Upper lobe of left lung (tissue), 6 donors: Measurements from ENCODE around the gene LPAR3. TPM values are rescaled to one million over a fixed set of nuclear protein-coding genes. Genes with fewer than 3 reads are reported as not detected.

Experiments used
- ATAC-seq, 2 donors: fragments of 200-7000 bp; cut with Tn5 transposase; one replicate each; pipeline ENCODE4 v1.9.1; 2022; ENCODE audit warnings: mild to moderate bottlenecking in 2 of 2, moderate library complexity in 2 of 2; ENCODE audit not compliant: low FRiP score in 2 of 2
- DNase-seq, 2 donors: peaks; one replicate each; pipeline ENCODE4 v3.0.0-alpha.2; 2019 to 2020
- H3K27ac ChIP-seq, 4 donors: fragments of 200-600 bp; sonication (generic); one replicate each; pipeline ENCODE4 v1.5.1; 2016 to 2019
- H3K27me3 ChIP-seq, 4 donors: fragments of 200-600 bp; sonication (generic); one replicate each; pipeline ENCODE4 v1.5.1; 2017 to 2019
- H3K36me3 ChIP-seq, 4 donors: fragments of 200-600 bp; sonication (generic); one replicate each; pipeline ENCODE4 v1.5.1; 2016 to 2019
- H3K4me1 ChIP-seq, 4 donors: fragments of 200-600 bp; sonication (generic); one replicate each; pipeline ENCODE4 v1.5.1; 2018 to 2019
- H3K4me3 ChIP-seq, 4 donors: fragments of 200-600 bp; sonication (generic); one replicate each; pipeline ENCODE4 v1.5.1; 2017 to 2019; ENCODE audit warnings: mild to moderate bottlenecking in 2 of 4, moderate library complexity in 1 of 4
- H3K9me3 ChIP-seq, 4 donors: fragments of 200-600 bp; sonication (generic); one replicate each; pipeline ENCODE4 v1.5.1; 2018 to 2019
- EP300 ChIP-seq, 4 donors: sonication (generic); formaldehyde crosslinking; IDR thresholded peaks; one replicate each; pipeline ENCODE4 v1.5.1; 2017; ENCODE audit warnings: antibody characterized with exemption in 4 of 4, control low read depth in 2 of 4
- POLR2A ChIP-seq, 4 donors: fragments of 450-650 bp; IDR thresholded peaks; one replicate each; pipeline ENCODE4 v1.5.1; 2016 to 2017; ENCODE audit warnings: antibody characterized with exemption in 4 of 4, mild to moderate bottlenecking in 2 of 4
- POLR2AphosphoS5 ChIP-seq, 2 donors: sonication (generic); formaldehyde crosslinking; IDR thresholded peaks; one replicate each; pipeline ENCODE4 v1.5.1; 2017; ENCODE audit warnings: antibody characterized with exemption in 2 of 2
- WGBS, 2 donors: methylation state at CpG; one replicate each; pipeline ENCODE4 v1.1.5; 2017 to 2018; 5-methylcytosine and 5-hydroxymethylcytosine counted together
- total RNA-seq, 6 donors: library from RNA; depleted of rRNA in 4 of 6; stranded (reverse); fragments of >200 nt in 4 of 6; gene quantifications; one replicate each; pipeline versions ENCODE4 v1.1.0 to v1.2.1, GENCODE V29; 2016 to 2021
- TF ChIP-seq, protein P1 (sequence below), 6 experiments: fragments of 450-650 bp in 4 of 6; fragments of 200-600 bp in 2 of 6; sonication (generic) in 2 of 6; IDR thresholded peaks; one replicate each; pipeline ENCODE4 v1.5.1; 2016 to 2019; ENCODE audit warnings: antibody characterized with exemption in 6 of 6
- donor health status: DM: no; HTN: no; CAD: no; lungs with moderate emphysema.
- donor health status: DM: no; HTN: yes; CAD: no; lungs with severe emphysema.

LPAR3 gene
- total RNA-seq, 6 donors from 2014 or later: 1.5 to 9.8 (median 4.3) TPM; not detected in 1

GRCh38 chr1:84939151-84939550 is 46.1 kb upstream of the LPAR3 start:
- DNase-seq (no peak), ATAC-seq (no peak)
- TF ChIP-seq POLR2A (IDR thresholded peaks at IDR 0.05) (no peak), EP300 (IDR thresholded peaks at IDR 0.05) (no peak), POLR2AphosphoS5 (IDR thresholded peaks at IDR 0.05) (no peak)
- TF ChIP-seq, protein P1, sequence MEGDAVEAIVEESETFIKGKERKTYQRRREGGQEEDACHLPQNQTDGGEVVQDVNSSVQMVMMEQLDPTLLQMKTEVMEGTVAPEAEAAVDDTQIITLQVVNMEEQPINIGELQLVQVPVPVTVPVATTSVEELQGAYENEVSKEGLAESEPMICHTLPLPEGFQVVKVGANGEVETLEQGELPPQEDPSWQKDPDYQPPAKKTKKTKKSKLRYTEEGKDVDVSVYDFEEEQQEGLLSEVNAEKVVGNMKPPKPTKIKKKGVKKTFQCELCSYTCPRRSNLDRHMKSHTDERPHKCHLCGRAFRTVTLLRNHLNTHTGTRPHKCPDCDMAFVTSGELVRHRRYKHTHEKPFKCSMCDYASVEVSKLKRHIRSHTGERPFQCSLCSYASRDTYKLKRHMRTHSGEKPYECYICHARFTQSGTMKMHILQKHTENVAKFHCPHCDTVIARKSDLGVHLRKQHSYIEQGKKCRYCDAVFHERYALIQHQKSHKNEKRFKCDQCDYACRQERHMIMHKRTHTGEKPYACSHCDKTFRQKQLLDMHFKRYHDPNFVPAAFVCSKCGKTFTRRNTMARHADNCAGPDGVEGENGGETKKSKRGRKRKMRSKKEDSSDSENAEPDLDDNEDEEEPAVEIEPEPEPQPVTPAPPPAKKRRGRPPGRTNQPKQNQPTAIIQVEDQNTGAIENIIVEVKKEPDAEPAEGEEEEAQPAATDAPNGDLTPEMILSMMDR (IDR thresholded peaks at IDR 0.05): no peak
- no peak overlapping the region for H3K4me3 ChIP-seq
- 72 to 90% methylated on average over 8 of the region's 8 CpGs for WGBS, 2 donors
- no peak overlapping the region for H3K27ac ChIP-seq
- H3K9me3 ChIP-seq: no peaks in the 10 kb centered on the region
- no peaks in the 10 kb centered on the region for H3K27me3 ChIP-seq
- no peaks in the 10 kb centered on the region for H3K4me1 ChIP-seq
- H3K36me3 ChIP-seq: no peaks in the 10 kb centered on the region

GRCh38 chr1:84936116-84936810 is 43.3 kb upstream of the LPAR3 start:
- H3K4me3 ChIP-seq: no peak overlapping the region
- no peaks in the 10 kb centered on the region for H3K9me3 ChIP-seq
- TF ChIP-seq POLR2AphosphoS5 (IDR thresholded peaks at IDR 0.05): no peak
- TF ChIP-seq, protein P1 (IDR thresholded peaks at IDR 0.05): peak; percentile 74 to 91 (median 86)
- DNase-seq (no peak), ATAC-seq (peak; percentile 86 to 90)
- no peaks in the 10 kb centered on the region for H3K27me3 ChIP-seq
- no peaks in the 10 kb centered on the region for H3K36me3 ChIP-seq
- 2 to 4% methylated on average over 5 of the region's 5 CpGs for WGBS, 2 donors
- H3K27ac ChIP-seq: no peak overlapping the region
- H3K4me1 ChIP-seq: no peaks in the 10 kb centered on the region

DNA sequence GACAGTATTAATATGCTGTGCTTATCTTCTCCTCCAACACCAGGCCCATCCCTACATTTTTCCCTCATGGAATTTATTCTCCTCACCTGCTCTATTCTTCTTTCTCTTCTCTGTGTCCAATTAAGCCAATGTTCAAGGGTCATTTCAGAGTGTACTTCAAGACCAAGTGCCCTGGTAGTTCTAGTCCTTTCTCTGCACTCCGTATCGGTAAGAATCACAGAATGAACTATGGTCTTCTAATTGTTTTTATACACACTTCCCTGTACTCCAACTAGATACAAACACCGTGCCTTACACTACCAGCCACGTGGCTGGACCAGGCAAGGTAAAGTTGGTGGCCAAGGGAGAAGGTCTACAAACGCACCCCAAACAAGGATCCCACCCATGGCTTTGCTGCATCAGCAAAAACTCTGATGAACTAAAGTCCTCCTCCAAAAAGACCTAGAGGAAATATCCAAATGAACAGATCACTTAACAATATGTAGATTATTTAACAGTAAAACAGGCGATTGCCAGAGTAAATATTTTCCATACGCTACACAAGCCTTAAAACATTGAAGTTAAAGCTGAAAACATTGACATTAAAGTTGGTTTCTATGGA is 40.1 kb upstream of the LPAR3 start:
- H3K9me3 ChIP-seq: no peaks in the 10 kb centered on the region
- H3K36me3 ChIP-seq: no peaks in the 10 kb centered on the region
- no peak overlapping the region for H3K27ac ChIP-seq
- DNase-seq (no peak), ATAC-seq (no peak)
- H3K4me1 ChIP-seq: no peaks in the 10 kb centered on the region
- WGBS, 2 donors: 55 to 86% methylated on average over 7 of the region's 7 CpGs
- H3K4me3 ChIP-seq: no peak overlapping the region
- no peak for TF ChIP-seq EP300 (IDR thresholded peaks at IDR 0.05)
- TF ChIP-seq, protein P1 (IDR thresholded peaks at IDR 0.05): no peak
- no peak for TF ChIP-seq POLR2AphosphoS5 (IDR thresholded peaks at IDR 0.05)
- no peak for TF ChIP-seq POLR2A (IDR thresholded peaks at IDR 0.05)
- H3K27me3 ChIP-seq: no peaks in the 10 kb centered on the region

DNA sequence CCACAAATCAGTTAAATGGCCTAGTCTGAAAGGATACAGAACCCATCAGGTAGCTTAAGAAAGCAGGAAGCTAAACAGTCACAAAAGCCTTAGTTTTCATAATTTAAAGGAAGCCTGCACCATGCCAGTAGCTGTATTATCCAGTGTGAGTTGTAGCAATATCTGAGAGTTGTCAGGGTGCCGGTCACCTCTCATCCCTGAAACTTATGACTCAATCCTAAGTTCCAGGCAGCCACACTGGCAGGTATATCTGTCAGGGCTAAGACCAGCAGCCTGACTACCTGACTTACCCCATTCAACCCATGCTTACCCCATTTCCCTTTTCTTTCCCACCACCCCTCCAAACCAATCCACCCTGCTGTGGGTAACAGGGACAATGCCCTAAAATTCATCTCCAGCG is 37.8 kb upstream of the LPAR3 start:
- Histone ChIP-seq H3K9me3 (no peaks in the 10 kb centered on the region), H3K27me3 (no peaks in the 10 kb centered on the region), H3K27ac (no peak overlapping the region), H3K4me1 (no peaks in the 10 kb centered on the region), H3K4me3 (no peak overlapping the region), H3K36me3 (no peaks in the 10 kb centered on the region)
- DNase-seq (no peak), ATAC-seq (no peak)
- WGBS, 2 donors: 87 to 97% methylated on average over 2 of the region's 2 CpGs
- TF ChIP-seq POLR2A (IDR thresholded peaks at IDR 0.05) (no peak), POLR2AphosphoS5 (IDR thresholded peaks at IDR 0.05) (no peak), EP300 (IDR thresholded peaks at IDR 0.05) (no peak)
- TF ChIP-seq, protein P1 (IDR thresholded peaks at IDR 0.05): no peak

- no peak for ATAC-seq
- DNase-seq: no peak
Observed at GRCh38 chr1:84930329-84930728, 37.3 kb upstream of the LPAR3 start.

More at GRCh38 chr1:84930329-84930728, 37.3 kb upstream of the LPAR3 start:
- 87 to 88% methylated on average over 4 of the region's 4 CpGs for WGBS, 2 donors
- TF ChIP-seq POLR2AphosphoS5 (IDR thresholded peaks at IDR 0.05): no peak
- no peak for TF ChIP-seq EP300 (IDR thresholded peaks at IDR 0.05)
- TF ChIP-seq, protein P1 (IDR thresholded peaks at IDR 0.05): no peak
- no peak for TF ChIP-seq POLR2A (IDR thresholded peaks at IDR 0.05)
- Histone ChIP-seq H3K9me3 (no peaks in the 10 kb centered on the region), H3K4me3 (no peak overlapping the region), H3K27ac (no peak overlapping the region), H3K27me3 (no peaks in the 10 kb centered on the region), H3K36me3 (no peaks in the 10 kb centered on the region), H3K4me1 (no peaks in the 10 kb centered on the region)
